ENCODE results near the gene ITFG1. TPM values are rescaled to one million over a fixed set of nuclear protein-coding genes. Genes with fewer than 3 reads are reported as not detected.

Gene ITFG1
- total and polyA plus RNA-seq, 2 of the 8 experiments (the other 6 are each of a cell fraction or from before 2014, with no cell fraction given): 13.8 to 22.2 TPM

GRCh38 chr16:47470211-47470610, 9.3 kb upstream of the ITFG1 start:
- no peak overlapping the region for H3K9ac ChIP-seq (replicated peaks in 1 of 4; ENCODE audit: extremely low read depth in 1 of 4, low read depth in 3 of 4, low read length in 3 of 4)
- no peak overlapping the region for H2BK5ac ChIP-seq (ENCODE audit: low read depth, low read length)
- FAIRE-seq (no peak), DNase-seq (ENCODE audit: low read depth in 1 of 2, low spot score in 2 of 2) (no peak)
- H3K27me3 ChIP-seq (replicated peaks in 1 of 4; ENCODE audit: control insufficient read depth in 3 of 4, extremely low read depth in 1 of 4, insufficient read depth in 3 of 4, low read length in 3 of 4): no peaks in the 10 kb centered on the region
- no peak overlapping the region for H3K14ac ChIP-seq (ENCODE audit: insufficient read length)
- CTCF ChIA-PET (ENCODE audit: partially characterized antibody): no interaction called here
- H3K18ac ChIP-seq (ENCODE audit: extremely low read depth, low read length): no peak overlapping the region
- no peaks in the 10 kb centered on the region for H3K9me3 ChIP-seq (ENCODE audit: insufficient read depth in 2 of 2, low read depth in 1 of 2, low read length in 1 of 2)
- H3K4me1 ChIP-seq (replicated peaks in 1 of 4; ENCODE audit: control insufficient read depth in 3 of 4, insufficient read depth in 4 of 4, low read length in 3 of 4): no peaks in the 10 kb centered on the region; a peak in 1 of 7 replicates
- H3K36me3 ChIP-seq (ENCODE audit: control insufficient read depth in 2 of 4, insufficient read depth in 4 of 4, low read length in 3 of 4): no peaks in the 10 kb centered on the region; a peak in 1 of 8 replicates
- H3K4me3 ChIP-seq (ENCODE audit: extremely low read depth in 1 of 4, insufficient read depth in 2 of 4, low read depth in 3 of 4, low read length in 4 of 4): no peak overlapping the region
- H4K8ac ChIP-seq (ENCODE audit: extremely low read depth, insufficient read depth, low read length): no peak overlapping the region
- H2BK20ac ChIP-seq (ENCODE audit: low read length): no peak overlapping the region
- H4K20me1 ChIP-seq (replicated peaks in 1 of 2; ENCODE audit: control insufficient read depth in 1 of 2, insufficient read depth in 2 of 2, low read length in 2 of 2): no peaks in the 10 kb centered on the region
- peaks cover 0 to 6% of the 10 kb centered on the region in 2 experiments; a peak in 1 of 4 replicates for H3K79me2 ChIP-seq (ENCODE audit: control insufficient read depth in 1 of 2, insufficient read depth in 2 of 2, low read length in 2 of 2)
- H3K4me2 ChIP-seq (ENCODE audit: insufficient read depth in 1 of 2, low read depth in 2 of 2, low read length in 2 of 2): no peak overlapping the region
- H3K79me1 ChIP-seq (ENCODE audit: low read depth, low read length): no peaks in the 10 kb centered on the region
- whole genome bisulfite sequencing, 2 experiments (ENCODE audit: extremely low coverage in 1 of 2, insufficient coverage in 1 of 2, insufficient read length in 1 of 2, insufficient replicate concordance in 2 of 2, low coverage in 1 of 2, low lambda C conversion rate in 2 of 2, missing lambda C conversion rate in 1 of 2): 98% methylated on average over 7 of the region's 7 CpGs; no CpG with 5 or more reads in 1 of the 2 experiments
- no peak overlapping the region for H2BK12ac ChIP-seq (ENCODE audit: low read depth, low read length)
- no peak overlapping the region for H4K5ac ChIP-seq (ENCODE audit: insufficient read length, low read depth, low read length)
- H2AFZ ChIP-seq (ENCODE audit: low read length): no peak overlapping the region
- no peak overlapping the region for H3K23ac ChIP-seq (ENCODE audit: insufficient read length)
- no peak overlapping the region for H2BK15ac ChIP-seq (ENCODE audit: low read length)
- H3K4ac ChIP-seq (replicated peaks; ENCODE audit: insufficient read length, low read depth, low read length): no peak overlapping the region
- no peak overlapping the region for H3K27ac ChIP-seq (ENCODE audit: low read depth, low read length)
- no peak overlapping the region for H2BK120ac ChIP-seq (replicated peaks; ENCODE audit: low read depth, low read length)
- POLR2A ChIA-PET (ENCODE audit: partially characterized antibody): interaction anchor here (0.6 to 1.2 kb wide), 2 partner anchors 9 to 517 kb away, joined by 3 read pairs; partner anchors contain the start of genes ITFG1 and PHKB
- no peak overlapping the region for H2AK5ac ChIP-seq (ENCODE audit: low read depth, low read length)
- H3K56ac ChIP-seq (replicated peaks; ENCODE audit: insufficient read length, low read depth, low read length): no peak overlapping the region
- H4K91ac ChIP-seq (replicated peaks; ENCODE audit: insufficient read length, low read length): no peak overlapping the region
- H3K23me2 ChIP-seq (ENCODE audit: low read depth, low read length): no peaks in the 10 kb centered on the region; the same call in 1 of the 2 replicates
- TF ChIP-seq CBX5 (IDR thresholded peaks at IDR 0.05; ENCODE audit: low read depth, low read length) (no peak), RFX5 (IDR thresholded peaks at IDR 0.05; ENCODE audit: borderline replicate concordance, low read depth, low read length) (no peak), ASH2L (IDR thresholded peaks at IDR 0.05; ENCODE audit: low read length) (no peak), SUZ12 (IDR thresholded peaks at IDR 0.05; ENCODE audit: low read length) (no peak), KDM1A (IDR thresholded peaks at IDR 0.05; ENCODE audit: borderline replicate concordance, low read length) (no peak), RXRA (IDR thresholded peaks at IDR 0.05; ENCODE audit: insufficient read depth, low read depth, low read length) (no peak), ATF2 (IDR thresholded peaks at IDR 0.05; ENCODE audit: low read length) (no peak), USF2 (IDR thresholded peaks at IDR 0.05; ENCODE audit: low read length) (no peak)

Measured in H1 (cell line).